Measurements from ENCODE around the gene CAMKK2.

- TF ChIP-seq SPI1 (IDR thresholded peaks at IDR 0.05; ENCODE audit: low read depth, low read length) (no peak), TAF1 (IDR thresholded peaks at IDR 0.05; ENCODE audit: low read depth, low read length) (no peak), POLR2A (IDR thresholded peaks at IDR 0.05; ENCODE audit: low read depth, low read length) (no peak), POLR2AphosphoS5 (IDR thresholded peaks at IDR 0.05; ENCODE audit: low read depth, low read length) (no peak), POU2F2 (IDR thresholded peaks at IDR 0.05; ENCODE audit: low read depth, low read length) (no peak), PAX5 (IDR thresholded peaks at IDR 0.05; ENCODE audit: insufficient read depth, low read length, severe bottlenecking) (no peak)
Observed at GRCh38 chr12:121259074-121259473, 37.4 kb downstream of the CAMKK2 start.
